Hepatocyte (in vitro differentiated cells): ENCODE measurements around the gene ZC3H10. TPM values are rescaled to one million over a fixed set of nuclear protein-coding genes. Genes with fewer than 3 reads are reported as not detected.
A peak's percentile ranks its signal among the peaks of the same experiment; 100 is the strongest.

Experiments used
- DNase-seq: peaks from one replicate; pipeline ENCODE4 v3.0.0-alpha.2; 2016; ENCODE audit warnings: low spot score
- H2AFZ ChIP-seq: fragments of 200-600 bp; sonication (generic); 2 replicates; pipeline ENCODE4 v1.6.0; 2016; ENCODE audit warnings: antibody characterized with exemption, mild to moderate bottlenecking
- H3K27ac ChIP-seq: fragments of 200-600 bp; sonication (generic); 2 replicates; pipeline ENCODE4 v1.5.1; 2016; ENCODE audit warnings: mild to moderate bottlenecking
- H3K27me3 ChIP-seq: fragments of 200-600 bp; sonication (generic); 2 replicates; pipeline ENCODE4 v1.6.1; 2016
- H3K36me3 ChIP-seq: fragments of 200-600 bp; sonication (generic); replicated peaks from 2 replicates; pipeline ENCODE4 v1.5.1; 2016; ENCODE audit warnings: low read depth; ENCODE audit not compliant: insufficient read depth
- H3K4me1 ChIP-seq: fragments of 200-600 bp; sonication (generic); 2 replicates; pipeline ENCODE4 v1.5.1; 2016; ENCODE audit warnings: mild to moderate bottlenecking, moderate library complexity; ENCODE audit not compliant: insufficient read depth
- H3K4me2 ChIP-seq: fragments of 200-600 bp; sonication (generic); 2 replicates; pipeline ENCODE4 v1.6.0; 2016
- H3K4me3 ChIP-seq: fragments of 200-600 bp; sonication (generic); 2 replicates; pipeline ENCODE4 v1.5.1; 2016; ENCODE audit warnings: mild to moderate bottlenecking
- H3K79me2 ChIP-seq: fragments of 200-600 bp; sonication (generic); 2 replicates; pipeline ENCODE4 v1.6.0; 2017; ENCODE audit warnings: mild to moderate bottlenecking
- H3K9me2 ChIP-seq: fragments of 200-600 bp; sonication (generic); replicated peaks from 2 replicates; pipeline ENCODE4 v1.6.0; 2017; ENCODE audit warnings: mild to moderate bottlenecking; ENCODE audit not compliant: insufficient read depth
- H3K9me3 ChIP-seq: fragments of 200-600 bp; sonication (generic); 2 replicates; pipeline ENCODE4 v1.5.1; 2016; ENCODE audit warnings: low read depth, mild to moderate bottlenecking
- H4K20me1 ChIP-seq: fragments of 200-600 bp; sonication (generic); 2 replicates; pipeline ENCODE4 v1.6.0; 2016; ENCODE audit warnings: mild to moderate bottlenecking; ENCODE audit not compliant: insufficient read depth, poor library complexity, severe bottlenecking
- EZH2 ChIP-seq: fragments of 200-600 bp; sonication (generic); IDR thresholded peaks from 2 replicates; pipeline ENCODE4 v1.6.1; 2016; ENCODE audit warnings: antibody characterized with exemption, mild to moderate bottlenecking, borderline replicate concordance
- EZH2phosphoT487 ChIP-seq: fragments of 200-600 bp; sonication (generic); IDR thresholded peaks from one replicate; pipeline ENCODE4 v1.6.1; 2018; ENCODE audit warnings: antibody characterized with exemption, mild to moderate bottlenecking, low read depth, moderate library complexity; ENCODE audit not compliant: unreplicated experiment, severe bottlenecking
- WGBS: methylation state at CpG from one replicate; pipeline ENCODE4 v1.1.6; 2016; ENCODE audit warnings: low lambda C conversion rate; ENCODE audit errors: missing lambda C conversion rate; 5-methylcytosine and 5-hydroxymethylcytosine counted together
- polyA plus RNA-seq: library from polyadenylated mRNA; unstranded; fragments of >200 nt; fragmentation: Nextera tagmentation; extraction: Ambion mirVana; gene quantifications from 2 replicates; pipeline ENCODE4 v1.2.1, GENCODE V29; 2016
- total RNA-seq: library from RNA; depleted of rRNA; stranded (reverse); fragments of >200 nt; gene quantifications from 2 replicates; pipeline ENCODE4 v1.2.3, GENCODE V29; 2014
- TF ChIP-seq, protein P1 (sequence below): fragments of 200-600 bp; sonication (generic); IDR thresholded peaks from 2 replicates; pipeline ENCODE4 v1.5.1; 2016; ENCODE audit warnings: antibody characterized with exemption, mild to moderate bottlenecking; ENCODE audit not compliant: poor library complexity

The ZC3H10 gene
- total and polyA plus RNA-seq, 2 experiments from 2014 or later = 5.7 to 9.0 TPM

DNA sequence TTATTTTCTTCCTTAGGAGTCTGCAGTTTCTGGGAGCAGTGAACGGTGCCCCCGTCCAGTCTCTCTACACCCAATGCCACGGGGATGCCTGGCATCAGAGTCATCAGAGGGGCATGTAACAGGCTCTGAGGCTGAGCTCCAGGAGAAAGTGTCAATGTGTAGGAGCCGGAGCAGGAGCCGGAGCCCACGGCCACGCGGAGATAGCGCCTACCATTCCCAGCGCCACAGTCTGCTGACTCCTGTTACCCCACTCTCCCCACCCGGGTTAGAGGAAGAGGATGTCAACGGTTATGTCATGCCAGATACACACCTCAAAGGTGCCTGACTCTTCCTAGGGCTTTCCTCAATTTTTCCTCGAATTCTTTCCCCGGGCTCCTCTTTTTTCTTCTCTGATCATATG is 17.0 kb upstream of the ZC3H10 start:
- H3K9me2 ChIP-seq = no peaks in the 10 kb centered on the region
- H2AFZ ChIP-seq = no peak overlapping the region
- H3K4me1 ChIP-seq = peaks cover 12% of the 10 kb centered on the region
- H3K79me2 ChIP-seq = peaks cover 14% of the 10 kb centered on the region
- H3K4me3 ChIP-seq = no peak overlapping the region
- no peaks in the 10 kb centered on the region for H3K36me3 ChIP-seq
- peaks cover 6% of the 10 kb centered on the region for H4K20me1 ChIP-seq
- no peak for TF ChIP-seq EZH2phosphoT487
- no peak for TF ChIP-seq EZH2
- TF ChIP-seq, protein P1, sequence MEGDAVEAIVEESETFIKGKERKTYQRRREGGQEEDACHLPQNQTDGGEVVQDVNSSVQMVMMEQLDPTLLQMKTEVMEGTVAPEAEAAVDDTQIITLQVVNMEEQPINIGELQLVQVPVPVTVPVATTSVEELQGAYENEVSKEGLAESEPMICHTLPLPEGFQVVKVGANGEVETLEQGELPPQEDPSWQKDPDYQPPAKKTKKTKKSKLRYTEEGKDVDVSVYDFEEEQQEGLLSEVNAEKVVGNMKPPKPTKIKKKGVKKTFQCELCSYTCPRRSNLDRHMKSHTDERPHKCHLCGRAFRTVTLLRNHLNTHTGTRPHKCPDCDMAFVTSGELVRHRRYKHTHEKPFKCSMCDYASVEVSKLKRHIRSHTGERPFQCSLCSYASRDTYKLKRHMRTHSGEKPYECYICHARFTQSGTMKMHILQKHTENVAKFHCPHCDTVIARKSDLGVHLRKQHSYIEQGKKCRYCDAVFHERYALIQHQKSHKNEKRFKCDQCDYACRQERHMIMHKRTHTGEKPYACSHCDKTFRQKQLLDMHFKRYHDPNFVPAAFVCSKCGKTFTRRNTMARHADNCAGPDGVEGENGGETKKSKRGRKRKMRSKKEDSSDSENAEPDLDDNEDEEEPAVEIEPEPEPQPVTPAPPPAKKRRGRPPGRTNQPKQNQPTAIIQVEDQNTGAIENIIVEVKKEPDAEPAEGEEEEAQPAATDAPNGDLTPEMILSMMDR = no peak
- no peaks in the 10 kb centered on the region for H3K27me3 ChIP-seq
- no peaks in the 10 kb centered on the region for H3K9me3 ChIP-seq
- DNase-seq = no peak
- no peak overlapping the region for H3K27ac ChIP-seq
- no peak overlapping the region for H3K4me2 ChIP-seq
- 95% methylated on average over 14 of the region's 14 CpGs for WGBS

DNA sequence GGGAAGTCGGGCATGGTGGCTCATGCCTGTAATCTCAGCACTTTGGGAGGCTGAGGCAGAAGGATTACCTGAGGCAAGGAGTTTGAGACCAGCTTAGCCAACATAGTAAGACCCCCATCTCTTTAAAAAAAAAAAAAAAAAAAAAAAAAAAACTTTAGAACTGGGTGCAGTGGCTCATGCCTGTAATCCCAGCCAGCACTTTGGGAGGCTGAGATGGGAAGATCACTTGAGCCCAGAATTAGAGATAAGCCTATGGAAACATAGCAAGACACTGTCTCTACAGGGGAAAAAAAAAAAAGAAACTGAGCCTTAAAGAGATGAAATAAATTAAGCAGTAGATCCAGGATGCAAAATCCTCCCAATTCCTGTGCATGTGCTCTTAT is 15.4 kb upstream of the ZC3H10 start:
- H3K9me2 ChIP-seq = no peaks in the 10 kb centered on the region
- no peak for DNase-seq
- peaks cover 12% of the 10 kb centered on the region for H3K4me1 ChIP-seq
- no peak overlapping the region for H2AFZ ChIP-seq
- TF ChIP-seq EZH2phosphoT487 (no peak), EZH2 (no peak)
- TF ChIP-seq, protein P1 = no peak
- H3K4me3 ChIP-seq = no peak overlapping the region
- peaks cover 30% of the 10 kb centered on the region for H3K79me2 ChIP-seq
- H3K4me2 ChIP-seq = no peak overlapping the region
- H3K9me3 ChIP-seq = no peaks in the 10 kb centered on the region
- no peaks in the 10 kb centered on the region for H3K36me3 ChIP-seq
- H3K27ac ChIP-seq = peak overlapping the region; percentile 55
- WGBS = 86% methylated on average over 1 of the region's 1 CpG
- H3K27me3 ChIP-seq = no peaks in the 10 kb centered on the region
- peaks cover 6% of the 10 kb centered on the region for H4K20me1 ChIP-seq

DNA sequence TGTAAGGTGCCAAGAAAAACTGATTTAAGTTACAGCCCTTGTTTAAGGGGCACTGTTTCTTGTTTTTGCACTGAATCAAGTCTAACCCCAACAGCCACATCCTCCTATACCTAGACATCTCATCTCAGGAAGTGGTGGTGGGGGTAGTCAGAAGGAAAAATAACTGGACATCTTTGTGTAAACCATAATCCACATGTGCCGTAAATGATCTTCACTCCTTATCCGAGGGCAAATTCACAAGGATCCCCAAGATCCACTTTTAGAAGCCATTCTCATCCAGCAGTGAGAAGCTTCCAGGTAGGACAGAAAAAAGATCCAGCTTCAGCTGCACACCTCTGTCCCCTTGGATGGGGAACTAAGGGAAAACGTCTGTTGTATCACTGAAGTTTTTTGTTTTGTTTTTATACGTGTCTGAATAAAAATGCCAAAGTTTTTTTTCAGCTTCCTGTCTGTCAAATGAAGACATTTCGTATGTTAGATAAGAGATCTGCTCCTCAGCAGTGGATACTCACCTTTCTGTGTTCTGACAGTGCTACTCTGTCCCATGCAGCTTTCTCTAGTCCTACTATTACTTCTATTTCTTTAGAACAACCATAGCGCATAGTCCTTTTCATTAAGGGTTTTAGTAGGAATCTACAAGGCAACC is 14.9 kb upstream of the ZC3H10 start:
- no peaks in the 10 kb centered on the region for H3K9me2 ChIP-seq
- H3K36me3 ChIP-seq = no peaks in the 10 kb centered on the region
- H3K79me2 ChIP-seq = peaks cover 35% of the 10 kb centered on the region
- WGBS = 85% methylated on average over 6 of the region's 6 CpGs
- no peaks in the 10 kb centered on the region for H3K9me3 ChIP-seq
- peak overlapping the region; percentile 69 for H3K4me2 ChIP-seq
- H3K27me3 ChIP-seq = no peaks in the 10 kb centered on the region
- TF ChIP-seq EZH2phosphoT487 = no peak
- no peak for TF ChIP-seq EZH2
- TF ChIP-seq, protein P1 = no peak
- peak overlapping the region; percentile 55 for H3K27ac ChIP-seq
- H3K4me3 ChIP-seq = no peak overlapping the region
- no peak overlapping the region for H2AFZ ChIP-seq
- H4K20me1 ChIP-seq = peaks cover 6% of the 10 kb centered on the region
- no peak for DNase-seq
- peaks cover 12% of the 10 kb centered on the region for H3K4me1 ChIP-seq

DNA sequence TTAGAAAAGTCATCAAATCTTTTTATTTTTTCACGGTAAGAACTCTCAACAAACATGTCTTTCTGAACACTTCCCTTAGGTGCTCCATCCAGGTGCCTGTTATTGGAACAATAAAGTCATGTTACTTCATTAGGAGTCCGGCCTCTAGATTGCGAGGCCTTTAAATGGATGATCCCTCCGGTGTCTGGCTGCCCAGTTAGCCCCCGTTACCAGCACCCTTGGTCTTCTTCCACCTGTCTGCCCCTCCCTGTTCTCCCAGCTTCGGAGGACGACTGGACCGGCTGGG is 14.3 kb upstream of the ZC3H10 start:
- H3K4me3 ChIP-seq = no peak overlapping the region
- H3K4me1 ChIP-seq = peaks cover 12% of the 10 kb centered on the region
- TF ChIP-seq EZH2phosphoT487 (no peak), EZH2 (no peak)
- TF ChIP-seq, protein P1 = no peak
- no peaks in the 10 kb centered on the region for H3K27me3 ChIP-seq
- no peaks in the 10 kb centered on the region for H3K36me3 ChIP-seq
- peak overlapping the region; percentile 69 for H3K4me2 ChIP-seq
- no peak for DNase-seq
- H4K20me1 ChIP-seq = peaks cover 6% of the 10 kb centered on the region
- H3K27ac ChIP-seq = peak overlapping the region; percentile 55
- H3K9me3 ChIP-seq = no peaks in the 10 kb centered on the region
- H2AFZ ChIP-seq = peak overlapping the region; percentile 2
- H3K79me2 ChIP-seq = peaks cover 39% of the 10 kb centered on the region
- H3K9me2 ChIP-seq = no peaks in the 10 kb centered on the region
- WGBS = 11% methylated on average over 8 of the region's 8 CpGs
